Mesothelial cell of epicardium (in vitro differentiated cells): Measurements from ENCODE around the gene ITFG2. TPM values are rescaled to one million over a fixed set of nuclear protein-coding genes. Genes with fewer than 3 reads are reported as not detected.
"Not testable (repeated sequence)": the region's sequence is repeated elsewhere in the genome, so short reads cannot be mapped to it uniquely, and the experiment has no call there.

Experiments used
- DNase-seq, 2 experiments: peaks; one replicate each; pipeline ENCODE4 v3.0.0; 2021; ENCODE audit warnings: low spot score in 2 of 2; ENCODE audit not compliant: unreplicated experiment in 2 of 2
- H3K27ac Mint-ChIP-seq: 2 replicates; pipeline ENCODE4 v1.8.0; 2021; ENCODE audit warnings: mixed read lengths
- H3K27me3 Mint-ChIP-seq: 2 replicates; pipeline ENCODE4 v1.8.0; 2021; ENCODE audit warnings: low read depth, mixed read lengths
- H3K36me3 Mint-ChIP-seq: 2 replicates; pipeline ENCODE4 v1.8.0; 2021; ENCODE audit warnings: mixed read lengths
- H3K4me1 Mint-ChIP-seq: 2 replicates; pipeline ENCODE4 v1.8.0; 2021; ENCODE audit warnings: mixed read lengths
- H3K4me3 Mint-ChIP-seq: 2 replicates; pipeline ENCODE4 v1.8.0; 2021; ENCODE audit warnings: mild to moderate bottlenecking, moderate library complexity, mixed read lengths
- H3K9me3 Mint-ChIP-seq: 2 replicates; pipeline ENCODE4 v1.8.0; 2021; ENCODE audit warnings: mixed read lengths
- total RNA-seq: library from RNA; stranded (reverse); gene quantifications from 3 replicates; pipeline ENCODE4 v1.2.1, GENCODE V29; 2021
- TF ChIP-seq, protein P1 (sequence below): fragments of 200-600 bp; sonication (generic); IDR thresholded peaks from one replicate; pipeline ENCODE4 v1.5.0; 2021; ENCODE audit warnings: antibody characterized with exemption; ENCODE audit not compliant: unreplicated experiment

Gene ITFG2
- total RNA-seq, 1 donor from 2014 or later: 57.4 TPM

DNA sequence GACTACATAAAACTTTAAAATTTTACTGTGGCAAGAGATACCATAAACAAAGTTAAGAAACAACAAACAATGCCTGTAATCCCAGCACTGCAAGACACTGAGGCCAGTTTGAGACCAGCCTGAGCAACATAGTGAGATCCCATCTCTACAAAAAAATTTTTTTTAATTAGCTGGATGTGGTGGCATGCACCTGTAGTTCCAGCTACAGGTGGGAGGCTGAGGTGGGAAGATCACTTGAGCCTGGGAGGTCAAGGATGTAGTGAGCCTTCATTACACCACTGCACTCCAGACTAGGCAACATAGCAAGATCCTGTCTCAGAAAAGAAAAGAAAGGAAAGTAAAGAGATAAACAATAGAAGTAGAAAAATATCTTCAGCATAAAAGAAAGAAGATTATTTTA is 47.7 kb downstream of the ITFG2 start:
- Mint-ChIP-seq H3K9me3 (no peaks in the 10 kb centered on the region), H3K4me3 (no peak overlapping the region), H3K27me3 (no peaks in the 10 kb centered on the region), H3K4me1 (peaks cover 2% of the 10 kb centered on the region), H3K27ac (no peak overlapping the region), H3K36me3 (peaks cover 21% of the 10 kb centered on the region)
- TF ChIP-seq, protein P1, sequence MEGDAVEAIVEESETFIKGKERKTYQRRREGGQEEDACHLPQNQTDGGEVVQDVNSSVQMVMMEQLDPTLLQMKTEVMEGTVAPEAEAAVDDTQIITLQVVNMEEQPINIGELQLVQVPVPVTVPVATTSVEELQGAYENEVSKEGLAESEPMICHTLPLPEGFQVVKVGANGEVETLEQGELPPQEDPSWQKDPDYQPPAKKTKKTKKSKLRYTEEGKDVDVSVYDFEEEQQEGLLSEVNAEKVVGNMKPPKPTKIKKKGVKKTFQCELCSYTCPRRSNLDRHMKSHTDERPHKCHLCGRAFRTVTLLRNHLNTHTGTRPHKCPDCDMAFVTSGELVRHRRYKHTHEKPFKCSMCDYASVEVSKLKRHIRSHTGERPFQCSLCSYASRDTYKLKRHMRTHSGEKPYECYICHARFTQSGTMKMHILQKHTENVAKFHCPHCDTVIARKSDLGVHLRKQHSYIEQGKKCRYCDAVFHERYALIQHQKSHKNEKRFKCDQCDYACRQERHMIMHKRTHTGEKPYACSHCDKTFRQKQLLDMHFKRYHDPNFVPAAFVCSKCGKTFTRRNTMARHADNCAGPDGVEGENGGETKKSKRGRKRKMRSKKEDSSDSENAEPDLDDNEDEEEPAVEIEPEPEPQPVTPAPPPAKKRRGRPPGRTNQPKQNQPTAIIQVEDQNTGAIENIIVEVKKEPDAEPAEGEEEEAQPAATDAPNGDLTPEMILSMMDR: no peak
- DNase-seq: no peak

DNA sequence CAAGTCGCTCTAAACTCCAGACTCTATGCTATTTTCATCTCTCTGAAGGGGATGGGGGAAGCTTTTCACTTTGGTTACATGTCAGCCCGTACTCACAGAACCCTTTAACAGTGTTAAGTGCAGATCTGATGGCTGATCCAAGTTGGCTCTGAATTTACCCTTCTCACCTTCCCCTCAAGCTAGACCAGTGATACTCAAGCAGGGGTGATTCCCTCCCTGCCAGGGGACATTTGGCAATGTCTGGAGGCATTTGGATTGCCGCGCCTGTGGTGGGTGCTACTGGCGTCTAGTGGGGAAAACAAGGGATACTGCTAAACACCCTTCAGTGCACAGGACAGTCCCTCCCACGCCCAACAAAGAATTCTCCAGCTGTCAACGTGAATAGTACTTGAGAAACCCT is 50.4 kb downstream of the ITFG2 start:
- Mint-ChIP-seq H3K9me3 (no peaks in the 10 kb centered on the region), H3K36me3 (peaks cover 27% of the 10 kb centered on the region), H3K27me3 (no peaks in the 10 kb centered on the region), H3K27ac (no peak overlapping the region), H3K4me3 (no peak overlapping the region), H3K4me1 (no peaks in the 10 kb centered on the region)
- DNase-seq: no peak
- TF ChIP-seq, protein P1: no peak

DNA sequence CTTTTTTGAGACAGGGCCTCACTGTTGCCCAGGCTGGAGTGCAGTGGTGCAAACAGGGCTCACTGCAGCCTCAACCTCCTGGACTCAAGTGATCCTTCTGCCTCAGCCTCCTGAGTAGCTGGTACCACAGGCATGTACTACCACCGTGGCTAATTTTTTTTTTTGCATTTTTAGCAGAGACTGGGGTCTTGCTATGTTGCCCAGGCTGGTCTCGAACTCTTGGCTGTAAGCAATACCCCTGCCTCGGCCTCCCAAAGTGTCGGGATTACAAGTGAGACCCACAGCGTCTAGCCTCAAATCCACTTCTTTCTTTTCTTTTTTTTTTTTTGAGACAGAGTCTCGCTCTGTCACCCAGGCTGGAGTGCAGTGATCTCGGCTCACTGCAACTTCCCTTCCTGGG is 50.9 kb downstream of the ITFG2 start:
- not testable (repeated sequence) for H3K27me3 Mint-ChIP-seq, H3K9me3 Mint-ChIP-seq, H3K4me1 Mint-ChIP-seq, H3K4me3 Mint-ChIP-seq, H3K27ac Mint-ChIP-seq, DNase-seq
- H3K36me3 Mint-ChIP-seq: peaks cover 29% of the 10 kb centered on the region

GRCh38 chr12:2864198-2864597 is 51.7 kb downstream of the ITFG2 start:
- Mint-ChIP-seq H3K27ac (no peak overlapping the region), H3K4me1 (no peaks in the 10 kb centered on the region), H3K9me3 (no peaks in the 10 kb centered on the region), H3K4me3 (no peak overlapping the region), H3K36me3 (peaks cover 29% of the 10 kb centered on the region), H3K27me3 (no peaks in the 10 kb centered on the region)
- no peak for DNase-seq
- TF ChIP-seq, protein P1: no peak

DNA sequence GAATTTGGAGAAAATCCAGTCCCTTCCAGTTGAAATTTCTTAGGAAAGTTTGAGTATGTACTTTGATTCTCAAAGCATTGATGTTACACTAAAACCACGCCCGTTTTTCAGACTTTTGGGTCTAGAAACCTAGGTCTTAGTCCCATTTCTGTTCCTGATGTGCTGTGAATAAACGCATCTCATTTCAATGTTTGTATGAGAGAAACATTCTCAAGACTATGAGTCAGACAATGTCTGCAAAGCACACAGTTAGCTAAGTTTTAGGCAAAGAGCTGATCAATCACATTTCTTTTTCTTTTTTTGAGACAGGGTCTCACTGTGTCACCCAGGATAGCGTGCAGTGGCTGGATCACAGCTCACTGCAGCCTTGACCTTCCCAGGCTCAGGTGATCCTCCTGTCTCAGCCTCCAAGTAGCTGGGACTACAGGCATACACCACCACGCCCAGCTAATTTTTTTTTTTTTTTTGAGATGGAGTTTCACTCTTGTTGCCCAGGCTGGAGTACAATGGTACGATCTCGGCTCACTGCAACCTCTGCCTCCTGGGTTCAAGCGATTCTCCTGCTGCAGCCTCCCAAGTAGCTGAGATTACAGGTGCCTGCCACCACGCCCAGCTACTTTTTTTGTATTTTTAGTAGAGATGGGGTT is 56.6 kb downstream of the ITFG2 start:
- not testable (repeated sequence) for H3K27ac Mint-ChIP-seq, H3K4me1 Mint-ChIP-seq, DNase-seq, H3K27me3 Mint-ChIP-seq, H3K4me3 Mint-ChIP-seq, H3K9me3 Mint-ChIP-seq
- H3K36me3 Mint-ChIP-seq: peaks cover 18% of the 10 kb centered on the region

Other genes with a start within 250 kb of the ITFG2 start
- gene FKBP4, start 17.7 kb upstream of the ITFG2 start, total RNA-seq: 84.7 to 98.4 TPM (median 93.3 TPM) in 3 replicates
- gene NRIP2, start 22.4 kb downstream of the ITFG2 start, total RNA-seq: 0.14 TPM in 1 of 3 replicates, not detected in the others
- gene TEX52, start 44.4 kb downstream of the ITFG2 start, total RNA-seq: not detected in 3 replicates
- 22.6 to 25.4 TPM (median 24.9 TPM) in 3 replicates for gene FOXM1, start 64.5 kb downstream of the ITFG2 start, total RNA-seq
- 27.2 to 33.2 TPM (median 28.2 TPM) in 3 replicates for gene RHNO1, start 64.6 kb downstream of the ITFG2 start, total RNA-seq
- 24.0 to 26.4 TPM (median 25.2 TPM) in 3 replicates for gene TULP3, start 78.2 kb downstream of the ITFG2 start, total RNA-seq
- 32.0 to 39.0 TPM (median 32.3 TPM) in 3 replicates for gene TEAD4, start 146.7 kb downstream of the ITFG2 start, total RNA-seq